ENCODE measurements around the gene BCKDK. TPM values are rescaled to one million over a fixed set of nuclear protein-coding genes. Genes with fewer than 3 reads are reported as not detected.

BCKDK gene
- total and polyA plus RNA-seq, 2 of the 13 experiments (the other 11 are each of a cell fraction or from before 2014, with no cell fraction given), result 24.9 to 42.6 TPM

DNA sequence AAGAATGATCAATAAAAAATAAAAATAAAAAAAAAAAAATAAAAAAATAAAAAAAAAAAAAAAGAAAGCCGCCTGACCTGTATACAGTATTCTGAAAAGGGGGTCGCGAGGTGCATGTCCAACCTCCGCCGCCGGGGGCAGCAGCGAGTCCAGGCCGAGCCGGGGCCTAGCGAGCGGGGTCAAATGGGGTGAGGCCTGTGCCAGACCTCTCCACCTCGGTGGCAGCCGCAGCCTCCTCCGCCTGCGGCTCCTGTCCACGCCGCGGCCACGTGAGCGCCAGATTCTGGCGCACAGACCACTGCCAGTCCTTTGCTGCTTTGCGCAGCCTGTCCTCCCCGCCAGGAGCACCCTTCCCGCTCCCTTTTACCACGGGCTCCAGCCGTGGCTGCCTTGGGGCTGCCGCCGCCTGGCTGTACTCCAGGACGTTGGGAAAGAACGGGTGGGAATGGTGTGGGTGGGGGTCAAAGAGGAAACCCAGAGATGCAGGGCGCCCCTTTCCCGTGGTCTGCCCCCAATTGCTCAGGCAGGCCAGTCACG is 2.4 kb upstream of the BCKDK start (continued):
- peak; percentile 77; the same call in 1 of the 2 replicates for TF ChIP-seq GZF1 (CRISPR knock-in tag; IDR thresholded peaks at IDR 0.05)
- 0 out of 2 replicates have a peak, but pooled peaks have one; percentile 62 for TF ChIP-seq NR1H2 (CRISPR knock-in tag; IDR thresholded peaks at IDR 0.05; ENCODE audit: borderline replicate concordance, low read depth)
- TF ChIP-seq, protein P1, sequence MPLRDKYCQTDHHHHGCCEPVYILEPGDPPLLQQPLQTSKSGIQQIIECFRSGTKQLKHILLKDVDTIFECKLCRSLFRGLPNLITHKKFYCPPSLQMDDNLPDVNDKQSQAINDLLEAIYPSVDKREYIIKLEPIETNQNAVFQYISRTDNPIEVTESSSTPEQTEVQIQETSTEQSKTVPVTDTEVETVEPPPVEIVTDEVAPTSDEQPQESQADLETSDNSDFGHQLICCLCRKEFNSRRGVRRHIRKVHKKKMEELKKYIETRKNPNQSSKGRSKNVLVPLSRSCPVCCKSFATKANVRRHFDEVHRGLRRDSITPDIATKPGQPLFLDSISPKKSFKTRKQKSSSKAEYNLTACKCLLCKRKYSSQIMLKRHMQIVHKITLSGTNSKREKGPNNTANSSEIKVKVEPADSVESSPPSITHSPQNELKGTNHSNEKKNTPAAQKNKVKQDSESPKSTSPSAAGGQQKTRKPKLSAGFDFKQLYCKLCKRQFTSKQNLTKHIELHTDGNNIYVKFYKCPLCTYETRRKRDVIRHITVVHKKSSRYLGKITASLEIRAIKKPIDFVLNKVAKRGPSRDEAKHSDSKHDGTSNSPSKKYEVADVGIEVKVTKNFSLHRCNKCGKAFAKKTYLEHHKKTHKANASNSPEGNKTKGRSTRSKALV (CRISPR knock-in tag; IDR thresholded peaks at IDR 0.05), result peak; percentile 93
- TF ChIP-seq ZNF121 (CRISPR knock-in tag; IDR thresholded peaks at IDR 0.05), result peak; percentile 79
- TF ChIP-seq KAT2B (IDR thresholded peaks at IDR 0.05; ENCODE audit: borderline replicate concordance, low read depth, low read length), result no peak
- peak; percentile 71; the same call in 1 of the 2 replicates for TF ChIP-seq GFI1 (CRISPR knock-in tag; IDR thresholded peaks at IDR 0.05; ENCODE audit: borderline replicate concordance)
- TF ChIP-seq, protein P2, sequence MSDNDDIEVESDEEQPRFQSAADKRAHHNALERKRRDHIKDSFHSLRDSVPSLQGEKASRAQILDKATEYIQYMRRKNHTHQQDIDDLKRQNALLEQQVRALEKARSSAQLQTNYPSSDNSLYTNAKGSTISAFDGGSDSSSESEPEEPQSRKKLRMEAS (IDR thresholded peaks at IDR 0.05), result peak; percentile 99
- TF ChIP-seq PCBP1 (IDR thresholded peaks at IDR 0.05; ENCODE audit: borderline replicate concordance, low read depth, low read length), result no peak
- TF ChIP-seq, protein P3, sequence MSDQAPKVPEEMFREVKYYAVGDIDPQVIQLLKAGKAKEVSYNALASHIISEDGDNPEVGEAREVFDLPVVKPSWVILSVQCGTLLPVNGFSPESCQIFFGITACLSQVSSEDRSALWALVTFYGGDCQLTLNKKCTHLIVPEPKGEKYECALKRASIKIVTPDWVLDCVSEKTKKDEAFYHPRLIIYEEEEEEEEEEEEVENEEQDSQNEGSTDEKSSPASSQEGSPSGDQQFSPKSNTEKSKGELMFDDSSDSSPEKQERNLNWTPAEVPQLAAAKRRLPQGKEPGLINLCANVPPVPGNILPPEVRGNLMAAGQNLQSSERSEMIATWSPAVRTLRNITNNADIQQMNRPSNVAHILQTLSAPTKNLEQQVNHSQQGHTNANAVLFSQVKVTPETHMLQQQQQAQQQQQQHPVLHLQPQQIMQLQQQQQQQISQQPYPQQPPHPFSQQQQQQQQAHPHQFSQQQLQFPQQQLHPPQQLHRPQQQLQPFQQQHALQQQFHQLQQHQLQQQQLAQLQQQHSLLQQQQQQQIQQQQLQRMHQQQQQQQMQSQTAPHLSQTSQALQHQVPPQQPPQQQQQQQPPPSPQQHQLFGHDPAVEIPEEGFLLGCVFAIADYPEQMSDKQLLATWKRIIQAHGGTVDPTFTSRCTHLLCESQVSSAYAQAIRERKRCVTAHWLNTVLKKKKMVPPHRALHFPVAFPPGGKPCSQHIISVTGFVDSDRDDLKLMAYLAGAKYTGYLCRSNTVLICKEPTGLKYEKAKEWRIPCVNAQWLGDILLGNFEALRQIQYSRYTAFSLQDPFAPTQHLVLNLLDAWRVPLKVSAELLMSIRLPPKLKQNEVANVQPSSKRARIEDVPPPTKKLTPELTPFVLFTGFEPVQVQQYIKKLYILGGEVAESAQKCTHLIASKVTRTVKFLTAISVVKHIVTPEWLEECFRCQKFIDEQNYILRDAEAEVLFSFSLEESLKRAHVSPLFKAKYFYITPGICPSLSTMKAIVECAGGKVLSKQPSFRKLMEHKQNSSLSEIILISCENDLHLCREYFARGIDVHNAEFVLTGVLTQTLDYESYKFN (CRISPR knock-in tag; conservative IDR thresholded peaks at IDR 0.05), result peak; percentile 88
- peak; percentile 94 for TF ChIP-seq ZSCAN20 (CRISPR knock-in tag; IDR thresholded peaks at IDR 0.05; ENCODE audit: borderline replicate concordance)
- TF ChIP-seq, protein P4, sequence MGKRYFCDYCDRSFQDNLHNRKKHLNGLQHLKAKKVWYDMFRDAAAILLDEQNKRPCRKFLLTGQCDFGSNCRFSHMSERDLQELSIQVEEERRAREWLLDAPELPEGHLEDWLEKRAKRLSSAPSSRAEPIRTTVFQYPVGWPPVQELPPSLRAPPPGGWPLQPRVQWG (CRISPR knock-in tag; IDR thresholded peaks at IDR 0.05; ENCODE audit: borderline replicate concordance, low read depth), result 0 out of 2 replicates have a peak, but pooled peaks have one; percentile 67
- TF ChIP-seq ZNF224 (CRISPR knock-in tag; IDR thresholded peaks at IDR 0.05), result peak; percentile 71; the same call in 1 of the 2 replicates
- TF ChIP-seq KAT7 (CRISPR knock-in tag; IDR thresholded peaks at IDR 0.05; ENCODE audit: borderline replicate concordance), result peak; percentile 80; the same call in 1 of the 2 replicates
- peak; percentile 95 for TF ChIP-seq HDAC1 (CRISPR knock-in tag; IDR thresholded peaks at IDR 0.05)
- TF ChIP-seq ZNF614 (CRISPR knock-in tag; IDR thresholded peaks at IDR 0.05; ENCODE audit: borderline replicate concordance), result peak; percentile 95
- TF ChIP-seq RFX5 (IDR thresholded peaks at IDR 0.05; ENCODE audit: low read depth, low read length), result 0 out of 2 replicates have a peak, but pooled peaks have one; percentile 31
- TF ChIP-seq SP140L (CRISPR knock-in tag; IDR thresholded peaks at IDR 0.05; ENCODE audit: borderline replicate concordance), result peak; percentile 54; the same call in 1 of the 2 replicates
- peak; percentile 98 for TF ChIP-seq NFKB2 (CRISPR knock-in tag; IDR thresholded peaks at IDR 0.05; ENCODE audit: borderline replicate concordance)
- TF ChIP-seq, protein P5, sequence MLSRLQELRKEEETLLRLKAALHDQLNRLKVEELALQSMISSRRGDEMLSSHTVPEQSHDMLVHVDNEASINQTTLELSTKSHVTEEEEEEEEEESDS (CRISPR knock-in tag; IDR thresholded peaks at IDR 0.05; ENCODE audit: borderline replicate concordance), result peak; percentile 92
- peak; percentile 91 for TF ChIP-seq CENPT (CRISPR knock-in tag; IDR thresholded peaks at IDR 0.05; ENCODE audit: low read depth)
- TF ChIP-seq, protein P6, sequence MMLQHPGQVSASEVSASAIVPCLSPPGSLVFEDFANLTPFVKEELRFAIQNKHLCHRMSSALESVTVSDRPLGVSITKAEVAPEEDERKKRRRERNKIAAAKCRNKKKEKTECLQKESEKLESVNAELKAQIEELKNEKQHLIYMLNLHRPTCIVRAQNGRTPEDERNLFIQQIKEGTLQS (CRISPR knock-in tag; IDR thresholded peaks at IDR 0.05), result peak; percentile 57
- TF ChIP-seq SIN3B (IDR thresholded peaks at IDR 0.05; ENCODE audit: low read length), result 0 out of 2 replicates have a peak, but pooled peaks have one; percentile 47
- TF ChIP-seq ZNF367 (CRISPR knock-in tag; IDR thresholded peaks at IDR 0.05; ENCODE audit: borderline replicate concordance), result peak; percentile 77; the same call in 1 of the 2 replicates
- TF ChIP-seq POLR2AphosphoS5 (IDR thresholded peaks at IDR 0.05; ENCODE audit: low read depth, low read length), result peak; percentile 60
